ENCODE data around the gene WBP1. TPM values are rescaled to one million over a fixed set of nuclear protein-coding genes. Genes with fewer than 3 reads are reported as not detected.

Gene WBP1
- total RNA-seq, 4 donors from 2014 or later: 40.0 to 56.4 (median 47.2) TPM

GRCh38 chr2:74474481-74474880 lies 16.2 kb downstream of the WBP1 start:
- DNase-seq (ENCODE audit: extremely low spot score): no peak
- Histone ChIP-seq H3K4me3 (no peak overlapping the region), H3K9me3 (no peaks in the 10 kb centered on the region), H3K4me1 (peaks cover 20 to 29% (median 28%) of the 10 kb centered on the region in 4 donors), H3K36me3 (peaks cover 15 to 49% (median 39%) of the 10 kb centered on the region in 4 donors), H3K27ac (replicated peaks in 1 of 4) (no peak overlapping the region), H3K27me3 (no peaks in the 10 kb centered on the region)
- intact Hi-C loops (cut with DNase I): no loop called here
- WGBS: 89% methylated on average over 6 of the region's 6 CpGs
- no peak for TF ChIP-seq CTCF (IDR thresholded peaks at IDR 0.05)
- TF ChIP-seq EP300 (IDR thresholded peaks at IDR 0.05): no peak
- no peak for TF ChIP-seq POLR2A (IDR thresholded peaks at IDR 0.05; ENCODE audit: low read depth)

GRCh38 chr2:74474899-74475298 lies 16.7 kb downstream of the WBP1 start:
- intact Hi-C loops (cut with DNase I): no loop called here
- Histone ChIP-seq H3K4me3 (no peak overlapping the region), H3K4me1 (peaks cover 20 to 33% (median 30%) of the 10 kb centered on the region in 4 donors), H3K9me3 (no peaks in the 10 kb centered on the region), H3K27ac (replicated peaks in 1 of 4) (no peak overlapping the region), H3K36me3 (peaks cover 18 to 54% (median 43%) of the 10 kb centered on the region in 4 donors), H3K27me3 (no peaks in the 10 kb centered on the region)
- peak in 1 of 3 experiments; percentile 11 for TF ChIP-seq CTCF (IDR thresholded peaks at IDR 0.05)
- TF ChIP-seq POLR2A (IDR thresholded peaks at IDR 0.05; ENCODE audit: low read depth): no peak
- DNase-seq (ENCODE audit: extremely low spot score): no peak
- 83% methylated on average over 5 of the region's 5 CpGs for WGBS

GRCh38 chr2:74481431-74481830 lies 23.2 kb downstream of the WBP1 start:
- H3K36me3 ChIP-seq: peaks cover 9 to 65% (median 50%) of the 10 kb centered on the region in 4 donors
- WGBS: 51% methylated on average over 3 of the region's 3 CpGs
- H3K4me1 ChIP-seq: peaks cover 26 to 44% (median 41%) of the 10 kb centered on the region in 4 donors
- intact Hi-C loops (cut with DNase I): no loop called here
- no peaks in the 10 kb centered on the region for H3K27me3 ChIP-seq
- no peaks in the 10 kb centered on the region for H3K9me3 ChIP-seq
- no peak for DNase-seq (ENCODE audit: extremely low spot score)
- H3K27ac ChIP-seq (replicated peaks in 1 of 4): peak overlapping the region; percentile 85 to 96 (median 88)
- peak overlapping the region; percentile 89 to 99 (median 92) for H3K4me3 ChIP-seq
- no peak for TF ChIP-seq EP300 (IDR thresholded peaks at IDR 0.05)

- WGBS: 1% methylated on average over 12 of the region's 80 CpGs
Measured at GRCh38 chr2:74481961-74482800, 23.9 kb downstream of the WBP1 start.

More at GRCh38 chr2:74481961-74482800, 23.9 kb downstream of the WBP1 start:
- Histone ChIP-seq H3K36me3 (peaks cover 9 to 67% (median 52%) of the 10 kb centered on the region in 4 donors), H3K4me3 (peak overlapping the region; percentile 89 to 99 (median 92)), H3K9me3 (no peaks in the 10 kb centered on the region), H3K27ac (replicated peaks in 1 of 4) (peak overlapping the region; percentile 85 to 96 (median 88)), H3K27me3 (no peaks in the 10 kb centered on the region), H3K4me1 (peaks cover 26 to 44% (median 39%) of the 10 kb centered on the region in 4 donors)
- no peak for DNase-seq (ENCODE audit: extremely low spot score)
- intact Hi-C loops (cut with DNase I): no loop called here
- no peak for TF ChIP-seq CTCF (IDR thresholded peaks at IDR 0.05)
- no peak for TF ChIP-seq EP300 (IDR thresholded peaks at IDR 0.05)
- TF ChIP-seq POLR2A (IDR thresholded peaks at IDR 0.05; ENCODE audit: low read depth): no peak
- TF ChIP-seq POLR2AphosphoS5 (IDR thresholded peaks at IDR 0.05): no peak

Data from esophagus muscularis mucosa (tissue), 4 donors.